KMS-11 (cell line): ENCODE results near the gene PGAM2.

Source experiments
- H2AFZ ChIP-seq: fragments of 200-600 bp; sonication (generic); 2 replicates; pipeline ENCODE4 v1.6.1; 2016; ENCODE audit warnings: antibody characterized with exemption, mixed run types, low read depth
- H3K27ac ChIP-seq: fragments of 200-600 bp; sonication (generic); 2 replicates; pipeline ENCODE4 v1.6.1; 2016; ENCODE audit warnings: mild to moderate bottlenecking, mixed run types
- H3K27me3 ChIP-seq: fragments of 200-600 bp; sonication (generic); 2 replicates; pipeline ENCODE4 v1.6.1; 2017; ENCODE audit warnings: mild to moderate bottlenecking, low read depth, mixed run types, moderate library complexity; ENCODE audit not compliant: insufficient read depth
- H3K36me3 ChIP-seq: fragments of 200-600 bp; sonication (generic); 2 replicates; pipeline ENCODE4 v1.6.1; 2017; ENCODE audit warnings: mild to moderate bottlenecking, mixed run types; ENCODE audit not compliant: insufficient read depth
- H3K4me1 ChIP-seq: fragments of 200-600 bp; sonication (generic); 2 replicates; pipeline ENCODE4 v1.6.1; 2016; ENCODE audit warnings: mild to moderate bottlenecking, low read depth, mixed run types; ENCODE audit not compliant: poor library complexity, severe bottlenecking
- H3K4me2 ChIP-seq: fragments of 200-600 bp; sonication (generic); 2 replicates; pipeline ENCODE4 v1.7.0; 2016; ENCODE audit warnings: mild to moderate bottlenecking, mixed run types
- H3K4me3 ChIP-seq: fragments of 200-600 bp; sonication (generic); IDR thresholded peaks from 2 replicates; pipeline ENCODE4 v1.6.1; 2017; ENCODE audit warnings: low read depth, low read length, mixed read lengths; ENCODE audit not compliant: insufficient read depth
- H3K79me2 ChIP-seq: fragments of 200-600 bp; sonication (generic); 2 replicates; pipeline ENCODE4 v1.6.1; 2016; ENCODE audit warnings: low read depth, mixed run types; ENCODE audit not compliant: insufficient read depth
- H3K9ac ChIP-seq: fragments of 200-600 bp; sonication (generic); 2 replicates; pipeline ENCODE4 v1.6.1; 2016; ENCODE audit warnings: mild to moderate bottlenecking, mixed run types
- H4K20me1 ChIP-seq: fragments of 200-600 bp; sonication (generic); 2 replicates; pipeline ENCODE4 v1.6.1; 2016; ENCODE audit warnings: mild to moderate bottlenecking, mixed run types; ENCODE audit not compliant: insufficient read depth
- CTCF ChIP-seq: fragments of 200-600 bp; sonication (generic); conservative IDR thresholded peaks from 2 replicates; pipeline ENCODE4 v1.6.1; 2017; ENCODE audit warnings: low read depth, mild to moderate bottlenecking, antibody characterized with exemption, low read length, moderate library complexity, mixed read lengths

Gene PGAM2

GRCh38 chr7:44046321-44047061 is 18.9 kb downstream of the PGAM2 start:
- Histone ChIP-seq H3K79me2 (peaks cover 42% of the 10 kb centered on the region), H4K20me1 (no peaks in the 10 kb centered on the region), H3K27me3 (no peaks in the 10 kb centered on the region), H3K36me3 (no peaks in the 10 kb centered on the region), H3K4me2 (peak overlapping the region; percentile 95; the same call in 1 of the 2 replicates), H3K4me3 (no peak overlapping the region), H3K27ac (no peak overlapping the region), H2AFZ (no peak overlapping the region), H3K9ac (no peak overlapping the region), H3K4me1 (peaks cover 32% of the 10 kb centered on the region)
- TF ChIP-seq CTCF: no peak

GRCh38 chr7:44045226-44046014 is 19.9 kb downstream of the PGAM2 start:
- TF ChIP-seq CTCF: no peak
- H3K27ac ChIP-seq: peak overlapping the region; percentile 32; the same call in 1 of the 2 replicates
- H3K9ac ChIP-seq: peak overlapping the region; percentile 70
- no peaks in the 10 kb centered on the region for H4K20me1 ChIP-seq
- H2AFZ ChIP-seq: peak overlapping the region; percentile 73; the same call in 1 of the 2 replicates
- H3K4me2 ChIP-seq: peak overlapping the region; percentile 95
- peaks cover 42% of the 10 kb centered on the region for H3K79me2 ChIP-seq
- no peaks in the 10 kb centered on the region for H3K27me3 ChIP-seq
- no peaks in the 10 kb centered on the region for H3K36me3 ChIP-seq
- peaks cover 32% of the 10 kb centered on the region for H3K4me1 ChIP-seq
- H3K4me3 ChIP-seq: peak overlapping the region; percentile 61

GRCh38 chr7:44044315-44045225 is 20.8 kb downstream of the PGAM2 start, which contains the start of gene DBNL:
Gene DBNL, plus strand, starts transcription at chr7:44044702. Its CDS starts 36 bp downstream, at chr7:44044738.
- Histone ChIP-seq H3K4me1 (peaks cover 32% of the 10 kb centered on the region), H3K36me3 (no peaks in the 10 kb centered on the region), H3K27me3 (no peaks in the 10 kb centered on the region), H3K79me2 (peaks cover 42% of the 10 kb centered on the region), H3K4me3 (peak within 1 kb of the TSS; percentile 67), H2AFZ (peak within 1 kb of the TSS; percentile 73), H3K27ac (peak within 1 kb of the TSS; percentile 32; the same call in 1 of the 2 replicates), H3K9ac (peak within 1 kb of the TSS; percentile 70), H3K4me2 (peak within 1 kb of the TSS; percentile 95), H4K20me1 (no peaks in the 10 kb centered on the region)
- TF ChIP-seq CTCF: no peak

GRCh38 chr7:44043902-44044301 is 21.5 kb downstream of the PGAM2 start:
- Histone ChIP-seq H3K9ac (peak overlapping the region; percentile 70; the same call in 1 of the 2 replicates), H3K4me3 (peak overlapping the region; percentile 67), H2AFZ (peak overlapping the region; percentile 73), H4K20me1 (no peaks in the 10 kb centered on the region), H3K4me1 (peaks cover 32% of the 10 kb centered on the region), H3K36me3 (no peaks in the 10 kb centered on the region), H3K79me2 (peaks cover 41% of the 10 kb centered on the region), H3K4me2 (peak overlapping the region; percentile 93), H3K27ac (peak overlapping the region; percentile 23; the same call in 1 of the 2 replicates), H3K27me3 (no peaks in the 10 kb centered on the region)
- TF ChIP-seq CTCF: no peak
